SU-DHL-6 (cell line): ENCODE data around the gene ADK.

Experiments used
- CTCF ChIP-seq: fragments of 200-600 bp; sonication (generic); IDR thresholded peaks from one replicate; pipeline ENCODE4 v1.5.1; 2017; ENCODE audit warnings: antibody characterized with exemption, mild to moderate bottlenecking, low read length, moderate library complexity; ENCODE audit not compliant: insufficient read depth, poor library complexity, severe bottlenecking
- EZH2phosphoT487 ChIP-seq: fragments of 200-600 bp; sonication (generic), shearing (Covaris generic); conservative IDR thresholded peaks from 2 replicates; pipeline ENCODE4 v1.6.1; 2018; ENCODE audit warnings: mild to moderate bottlenecking, antibody characterized with exemption, low read length, moderate library complexity, mixed read lengths

- no peak for TF ChIP-seq CTCF
- no peak for TF ChIP-seq EZH2phosphoT487
Observed at GRCh38 chr10:74406006-74406405, 255.0 kb downstream of the ADK start.
